ENCODE measurements around the gene PLEKHM3. TPM values are rescaled to one million over a fixed set of nuclear protein-coding genes. Genes with fewer than 3 reads are reported as not detected.

Gene PLEKHM3
- total RNA-seq, 1 experiment from 2014 or later: 8.4 TPM

- DNase-seq: no peak
- Histone ChIP-seq H4K20me1 (ENCODE audit: insufficient read depth) (no peaks in the 10 kb centered on the region), H3K9me3 (ENCODE audit: insufficient read depth, low read depth) (no peaks in the 10 kb centered on the region), H3K27me3 (ENCODE audit: insufficient read depth, low read depth) (no peaks in the 10 kb centered on the region), H3K4me2 (no peak overlapping the region), H3K9me2 (ENCODE audit: insufficient read depth) (no peaks in the 10 kb centered on the region), H3K36me3 (ENCODE audit: low read depth) (no peaks in the 10 kb centered on the region), H2AFZ (no peak overlapping the region), H3K4me3 (no peak overlapping the region), H3F3A (ENCODE audit: insufficient read depth, low read depth) (no peaks in the 10 kb centered on the region), H3K79me2 (ENCODE audit: low read depth) (peaks cover 7% of the 10 kb centered on the region; the same call in 1 of the 2 replicates), H3K4me1 (replicated peaks; ENCODE audit: insufficient read depth) (peaks cover 16% of the 10 kb centered on the region; the same call in 1 of the 2 replicates), H3K27ac (no peak overlapping the region)
- BruUV-seq (replicated peaks): no TSS peak
- no peak for TF ChIP-seq CTCF (conservative IDR thresholded peaks at IDR 0.05)
- CTCF ChIA-PET: no interaction called here
- intact Hi-C loops (cut with micrococcal nuclease; ENCODE audit: unreplicated experiment): no loop called here
- POLR2A ChIA-PET (ENCODE audit: unreplicated experiment): interaction anchor here (0.7 kb wide), 1 partner anchor 220 kb away, joined by 3 read pairs; no protein-coding TSS in a partner anchor
Measured at GRCh38 chr2:207995887-207996286, 29.4 kb downstream of the PLEKHM3 start.

- Histone ChIP-seq H3K4me1 (replicated peaks; ENCODE audit: insufficient read depth) (peaks cover 16% of the 10 kb centered on the region; the same call in 1 of the 2 replicates), H4K20me1 (ENCODE audit: insufficient read depth) (no peaks in the 10 kb centered on the region), H3F3A (ENCODE audit: insufficient read depth, low read depth) (no peaks in the 10 kb centered on the region), H3K9me2 (ENCODE audit: insufficient read depth) (no peaks in the 10 kb centered on the region), H2AFZ (no peak overlapping the region), H3K4me2 (no peak overlapping the region), H3K27ac (0 out of 2 replicates have a peak overlapping the region, but pooled peaks have one; percentile 9), H3K36me3 (ENCODE audit: low read depth) (no peaks in the 10 kb centered on the region), H3K9me3 (ENCODE audit: insufficient read depth, low read depth) (no peaks in the 10 kb centered on the region), H3K27me3 (ENCODE audit: insufficient read depth, low read depth) (no peaks in the 10 kb centered on the region), H3K4me3 (no peak overlapping the region), H3K79me2 (ENCODE audit: low read depth) (peaks cover 7% of the 10 kb centered on the region; the same call in 1 of the 2 replicates)
- CTCF ChIA-PET: no interaction called here
- TF ChIP-seq CTCF (conservative IDR thresholded peaks at IDR 0.05) (no peak), EZH2 (IDR thresholded peaks at IDR 0.05; ENCODE audit: low read depth) (no peak)
- intact Hi-C loops (cut with micrococcal nuclease; ENCODE audit: unreplicated experiment): no loop called here
- POLR2A ChIA-PET (ENCODE audit: unreplicated experiment): no interaction called here
- no TSS peak for BruUV-seq (replicated peaks)
- peak in 1 of 2 experiments; percentile 45 for DNase-seq
Measured at GRCh38 chr2:207993151-207993763, 32.1 kb downstream of the PLEKHM3 start.

GRCh38 chr2:207991944-207992343, 33.4 kb downstream of the PLEKHM3 start:
- Histone ChIP-seq H3K4me3 (no peak overlapping the region), H3K9me2 (ENCODE audit: insufficient read depth) (no peaks in the 10 kb centered on the region), H3K27ac (no peak overlapping the region), H3K27me3 (ENCODE audit: insufficient read depth, low read depth) (no peaks in the 10 kb centered on the region), H3K36me3 (ENCODE audit: low read depth) (no peaks in the 10 kb centered on the region), H2AFZ (no peak overlapping the region), H3K4me1 (replicated peaks; ENCODE audit: insufficient read depth) (peaks cover 12% of the 10 kb centered on the region; the same call in 1 of the 2 replicates), H3F3A (ENCODE audit: insufficient read depth, low read depth) (no peaks in the 10 kb centered on the region), H3K79me2 (ENCODE audit: low read depth) (peaks cover 7% of the 10 kb centered on the region; the same call in 1 of the 2 replicates), H4K20me1 (ENCODE audit: insufficient read depth) (no peaks in the 10 kb centered on the region), H3K9me3 (ENCODE audit: insufficient read depth, low read depth) (no peaks in the 10 kb centered on the region), H3K4me2 (no peak overlapping the region)
- intact Hi-C loops (cut with micrococcal nuclease; ENCODE audit: unreplicated experiment): no loop called here
- CTCF ChIA-PET: no interaction called here
- no peak for TF ChIP-seq CTCF (conservative IDR thresholded peaks at IDR 0.05)
- no peak for TF ChIP-seq EZH2 (IDR thresholded peaks at IDR 0.05; ENCODE audit: low read depth)
- no TSS peak for BruUV-seq (replicated peaks)
- POLR2A ChIA-PET (ENCODE audit: unreplicated experiment): no interaction called here
- no peak for DNase-seq
